ENCODE data around the gene BCAP31.
"Not testable (repeated sequence)": the region's sequence is repeated elsewhere in the genome, so short reads cannot be mapped to it uniquely, and the experiment has no call there.

Gene BCAP31

GRCh38 chrX:153762626-153763173 lies 38.5 kb upstream of the BCAP31 start:
- no peak for DNase-seq

DNA sequence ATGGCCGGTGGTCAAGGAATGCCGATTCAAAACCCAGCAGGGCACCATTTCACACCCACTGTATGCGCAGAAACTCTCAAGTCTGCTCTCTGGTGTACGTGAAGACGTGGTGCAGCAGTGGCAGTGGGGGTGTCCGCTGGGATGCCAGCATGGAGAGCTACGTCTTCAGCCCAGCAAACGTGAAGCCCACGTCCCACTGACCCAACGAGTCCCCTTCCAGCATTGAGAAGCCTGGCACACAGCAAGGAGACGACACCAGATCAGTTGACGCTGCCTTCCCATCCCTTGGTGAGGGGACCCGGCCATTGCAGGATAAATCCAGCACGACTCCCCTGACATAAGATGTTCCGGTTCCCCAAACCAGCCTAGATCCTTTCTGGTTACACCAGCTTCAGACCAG lies 37.7 kb upstream of the BCAP31 start:
- no peak for DNase-seq

- DNase-seq: no peak
Measured at GRCh38 chrX:153755136-153755535, 30.9 kb upstream of the BCAP31 start.

- no peak for DNase-seq
Measured at GRCh38 chrX:153750127-153750774, 26.1 kb upstream of the BCAP31 start.

DNA sequence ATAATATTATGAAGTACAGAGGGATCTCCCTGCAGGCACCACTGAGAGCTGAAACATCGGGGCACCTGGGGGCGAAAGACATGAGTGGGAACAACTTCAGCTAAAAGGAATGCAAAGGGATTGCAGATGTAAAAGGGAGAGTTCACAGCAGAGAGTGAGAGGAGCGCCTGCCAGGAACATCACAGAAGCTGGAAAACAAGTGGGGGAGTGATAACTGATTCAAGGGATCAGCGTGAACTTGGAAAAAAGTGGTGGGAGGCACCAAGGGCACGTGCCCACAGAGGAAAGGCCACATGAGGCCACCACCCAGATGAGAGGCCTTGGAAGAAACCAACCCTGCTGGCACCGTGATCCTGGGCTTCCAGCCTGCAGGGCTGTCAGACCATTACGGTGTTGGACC lies 24.8 kb upstream of the BCAP31 start:
- not testable (repeated sequence) for DNase-seq

DNA sequence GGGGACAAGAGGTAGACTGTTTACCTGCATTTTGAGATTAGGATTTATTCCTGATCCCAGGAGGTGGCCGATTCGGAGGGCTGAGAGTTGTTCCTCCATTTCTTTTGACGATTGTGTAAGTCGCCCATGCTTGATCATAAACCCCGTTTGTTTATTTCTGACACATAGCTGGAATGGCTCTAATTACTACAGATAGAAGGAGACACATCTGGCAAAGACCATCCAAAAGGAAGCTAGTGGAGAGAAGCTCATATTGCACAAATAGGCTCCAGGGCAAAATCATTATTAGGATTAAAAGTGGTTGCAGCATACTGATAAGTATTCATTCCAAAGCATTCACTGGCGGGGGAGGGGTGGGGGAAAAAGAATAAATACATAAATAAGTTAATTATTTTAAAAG lies 22.8 kb upstream of the BCAP31 start:
- not testable (repeated sequence) for DNase-seq

GRCh38 chrX:153746359-153746758 lies 22.2 kb upstream of the BCAP31 start:
- DNase-seq: no peak

DNA sequence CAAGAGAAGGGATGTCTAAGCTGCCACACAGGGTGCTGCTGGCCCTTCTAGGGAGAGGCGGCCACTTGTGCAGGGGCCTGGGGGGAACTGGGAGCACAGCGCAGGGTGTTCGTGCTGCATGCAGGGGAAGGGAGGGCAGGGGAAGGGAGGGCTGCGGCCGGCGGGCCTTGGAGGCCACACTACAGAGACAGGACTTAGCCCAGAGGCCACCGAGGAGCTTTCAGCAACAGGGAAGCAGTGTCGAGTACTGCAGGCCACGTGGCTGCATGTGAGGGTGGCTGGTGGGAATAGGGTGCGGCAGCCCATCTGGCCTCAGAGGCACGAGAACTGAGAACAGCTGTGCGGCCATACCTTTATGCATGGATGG lies 20.9 kb upstream of the BCAP31 start:
- DNase-seq: not testable (repeated sequence)

- DNase-seq: no peak
Measured at GRCh38 chrX:153744210-153745066, 20.3 kb upstream of the BCAP31 start.

DNA sequence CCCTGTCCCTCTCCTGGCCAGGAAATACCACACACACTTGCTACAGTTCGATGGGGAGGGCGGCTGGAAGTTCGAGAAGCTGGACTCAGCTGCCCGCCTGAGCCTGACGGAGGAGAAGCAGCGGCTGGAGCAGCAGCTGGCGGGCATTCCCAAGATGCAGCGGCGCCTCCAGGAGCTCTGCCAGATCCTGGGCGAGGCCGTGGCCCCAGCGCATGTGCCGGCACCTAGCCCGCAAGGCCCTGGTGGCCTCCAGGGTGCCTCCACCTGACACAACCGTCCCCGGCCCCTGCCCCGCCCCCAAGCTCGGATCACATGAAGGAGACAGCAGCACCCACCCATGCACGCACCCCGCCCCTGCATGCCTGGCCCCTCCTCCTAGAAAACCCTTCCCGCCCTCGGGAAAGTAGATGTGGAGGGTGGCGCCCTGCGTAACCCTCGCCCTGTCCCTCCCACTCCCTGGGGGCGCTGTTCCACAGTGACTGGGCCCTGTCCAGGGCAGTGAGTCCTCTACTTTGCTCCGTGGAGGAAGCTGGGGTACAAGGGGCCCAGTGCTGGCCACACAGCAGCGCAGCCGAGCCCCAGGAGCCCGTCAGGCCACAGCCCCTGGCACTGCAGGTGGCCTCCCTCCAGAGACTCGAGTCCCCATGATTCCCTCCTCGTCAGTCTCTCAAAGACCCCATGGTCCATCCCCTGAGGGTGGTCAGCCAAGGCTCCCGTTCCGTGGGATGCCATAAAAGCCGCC lies 19.5 kb upstream of the BCAP31 start:
- not testable (repeated sequence) for DNase-seq

DNA sequence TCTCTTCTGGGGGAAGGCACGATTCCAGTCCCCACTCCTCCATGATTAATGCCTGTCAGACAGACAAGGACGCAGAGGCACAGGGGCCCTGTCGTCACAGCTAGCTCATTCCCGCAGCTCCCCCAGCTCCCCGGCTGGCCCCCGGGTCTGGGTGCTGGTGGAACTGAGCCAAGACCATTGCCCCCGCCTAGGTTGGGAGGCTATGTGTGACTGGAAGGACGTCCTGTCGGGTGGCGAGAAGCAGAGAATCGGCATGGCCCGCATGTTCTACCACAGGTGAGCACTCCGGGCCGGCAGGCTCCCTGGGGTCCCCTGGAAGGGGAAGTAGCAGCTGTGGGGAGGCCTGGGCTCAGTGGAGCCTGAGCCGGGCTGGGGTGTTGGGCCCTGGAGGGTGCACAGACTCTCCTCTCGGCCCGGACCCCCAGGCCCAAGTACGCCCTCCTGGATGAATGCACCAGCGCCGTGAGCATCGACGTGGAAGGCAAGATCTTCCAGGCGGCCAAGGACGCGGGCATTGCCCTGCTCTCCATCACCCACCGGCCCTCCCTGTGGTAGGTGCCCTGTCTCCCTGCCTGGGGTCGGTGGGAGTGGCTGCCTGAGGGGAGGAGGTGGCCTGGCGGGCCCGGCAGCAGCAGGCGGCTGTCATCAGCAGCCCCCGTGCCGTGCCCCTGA lies 18.7 kb upstream of the BCAP31 start:
- not testable (repeated sequence) for DNase-seq

DNA sequence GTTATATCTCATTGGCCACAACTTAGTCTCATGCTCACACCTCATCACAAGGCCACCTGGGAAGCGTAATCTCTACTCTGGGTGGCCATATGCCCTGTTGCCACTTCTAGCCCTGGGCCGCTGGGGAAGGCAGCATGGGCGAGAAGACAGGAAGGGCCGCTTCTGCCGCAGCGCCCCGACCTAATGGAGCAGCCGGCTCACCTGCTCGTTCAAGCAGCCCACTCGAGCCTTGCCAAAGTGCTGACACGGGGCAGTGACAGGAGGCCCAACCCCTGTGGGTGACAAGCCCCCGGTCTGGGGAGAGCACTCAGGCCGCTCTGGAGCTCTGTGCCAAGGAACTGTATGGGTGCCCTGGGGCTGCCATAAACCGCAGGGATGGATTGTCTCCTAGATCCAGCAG lies 17.9 kb upstream of the BCAP31 start:
- not testable (repeated sequence) for DNase-seq

GRCh38 chrX:153741446-153741845 lies 17.3 kb upstream of the BCAP31 start:
- DNase-seq: no peak

DNA sequence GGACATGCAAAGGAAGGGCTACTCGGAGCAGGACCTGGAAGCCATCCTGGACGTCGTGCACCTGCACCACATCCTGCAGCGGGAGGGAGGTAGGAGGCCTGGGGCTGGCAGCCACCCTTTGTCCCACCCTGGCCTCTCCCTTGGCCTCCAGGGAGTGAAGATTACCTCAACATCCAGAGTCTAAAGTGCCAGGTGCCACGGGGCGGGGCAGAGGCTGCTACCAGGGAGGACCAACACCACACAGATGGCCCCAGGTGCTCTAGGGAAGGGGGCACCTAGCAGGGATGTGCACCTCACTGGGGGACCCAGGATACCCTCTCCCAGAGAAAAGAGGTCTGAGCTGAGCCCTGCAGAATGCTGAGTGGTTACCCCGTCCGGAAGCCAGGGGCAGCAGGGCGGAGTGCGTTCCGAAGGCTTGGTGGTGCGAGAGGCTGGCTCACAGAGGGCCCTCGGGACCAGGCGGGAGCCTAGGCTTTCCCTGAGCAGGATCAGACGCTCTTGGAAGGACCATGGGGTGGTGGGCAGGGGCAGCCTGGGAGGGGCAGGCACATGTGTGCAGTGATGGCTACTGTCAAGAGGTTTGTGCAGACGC lies 16.5 kb upstream of the BCAP31 start:
- DNase-seq: no peak

GRCh38 chrX:153739754-153740486 lies 15.7 kb upstream of the BCAP31 start:
- no peak for DNase-seq

DNA sequence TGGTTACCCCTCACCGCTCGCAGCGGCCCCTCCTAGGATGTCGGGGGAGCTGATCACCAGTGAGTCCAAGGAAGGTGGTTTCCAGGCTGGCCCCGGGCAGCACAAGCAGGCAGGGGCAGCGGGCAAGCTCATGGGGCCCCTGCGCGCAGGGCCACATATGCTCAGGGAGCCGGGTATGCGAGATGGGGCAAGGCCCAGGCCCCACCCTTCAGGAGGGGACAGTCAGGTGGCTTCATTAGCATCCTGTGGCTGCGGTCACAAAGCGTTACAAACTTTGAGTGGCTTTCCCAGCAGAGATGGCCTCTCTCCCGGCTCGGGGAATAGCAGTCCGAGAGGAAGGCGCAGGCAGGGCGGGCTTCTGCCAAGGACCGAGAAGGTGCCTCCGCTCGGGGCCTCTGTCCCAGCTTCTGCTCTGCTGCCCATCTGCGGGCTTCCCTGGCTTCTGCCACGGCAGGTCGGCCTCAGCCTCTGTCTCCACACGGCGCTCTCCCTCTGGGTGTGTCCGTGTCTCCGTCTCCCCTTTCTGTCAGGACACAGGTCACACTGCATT lies 13.9 kb upstream of the BCAP31 start:
- DNase-seq: no peak

DNA sequence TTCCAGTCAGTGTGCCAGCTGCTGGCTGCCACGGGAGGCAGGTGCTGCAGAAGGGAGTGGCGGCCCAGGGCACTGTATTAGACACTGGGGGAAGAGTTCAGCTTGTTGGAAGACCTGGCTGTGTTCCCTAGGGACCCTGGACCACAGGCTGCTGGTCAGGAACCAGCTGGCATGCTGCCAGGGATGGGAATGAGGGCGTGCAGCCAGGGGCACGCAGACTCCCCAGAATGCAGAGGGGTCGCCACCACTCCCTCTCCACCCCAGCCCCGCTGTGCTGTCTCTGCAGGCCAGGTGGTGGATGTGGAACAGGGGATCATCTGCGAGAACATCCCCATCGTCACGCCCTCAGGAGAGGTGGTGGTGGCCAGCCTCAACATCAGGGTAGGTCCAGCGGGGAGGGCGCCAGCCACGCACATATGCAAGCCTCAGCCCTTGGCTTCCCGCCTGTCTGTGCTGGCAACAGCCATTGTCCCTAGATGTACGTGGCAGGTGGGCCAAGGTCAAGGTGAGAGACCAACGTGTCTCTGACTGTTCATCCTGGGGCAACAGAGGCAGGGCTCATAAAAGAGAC lies 12.8 kb upstream of the BCAP31 start:
- DNase-seq: no peak

- DNase-seq: no peak
Measured at GRCh38 chrX:153736071-153736820, 12.1 kb upstream of the BCAP31 start.

GRCh38 chrX:153735274-153735673 lies 11.1 kb upstream of the BCAP31 start:
- no peak for DNase-seq

DNA sequence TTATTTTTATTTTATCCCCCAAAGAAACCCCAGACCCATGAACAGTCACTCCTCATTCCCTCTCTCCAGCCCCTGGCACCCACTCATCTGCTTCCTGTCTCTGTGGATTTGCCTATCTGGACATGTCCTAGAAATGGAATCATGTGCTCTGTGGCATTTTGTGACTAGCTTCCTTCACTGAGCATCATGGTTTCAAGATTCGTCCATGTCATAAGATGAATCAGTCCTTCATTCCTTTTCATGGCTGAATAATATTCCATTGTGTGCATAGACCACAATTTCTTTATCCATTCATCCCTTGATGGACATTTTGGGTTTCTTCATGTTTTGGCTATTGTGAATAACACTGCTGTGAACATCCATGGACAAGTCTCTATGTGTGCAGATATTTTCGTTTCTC lies 10.7 kb upstream of the BCAP31 start:
- DNase-seq: no peak
